Suprapubic skin (tissue), 4 donors: ENCODE data around the gene PACRG. TPM values are rescaled to one million over a fixed set of nuclear protein-coding genes. Genes with fewer than 3 reads are reported as not detected.
"Not testable (repeated sequence)": the region's sequence is repeated elsewhere in the genome, so short reads cannot be mapped to it uniquely, and the experiment has no call there.

Source experiments
- DNase-seq, 2 donors: peaks; one replicate each; pipeline ENCODE4 v3.0.0-alpha.2; 2019; ENCODE audit warnings: low spot score in 2 of 2
- H3K27ac ChIP-seq: fragments of 200-600 bp; sonication (generic); one replicate; pipeline ENCODE4 v1.5.1; 2019
- H3K27me3 ChIP-seq: fragments of 200-600 bp; sonication (generic); one replicate; pipeline ENCODE4 v1.5.1; 2019
- H3K36me3 ChIP-seq: fragments of 200-600 bp; sonication (generic); one replicate; pipeline ENCODE4 v1.5.1; 2019
- H3K4me1 ChIP-seq: fragments of 200-600 bp; sonication (generic); one replicate; pipeline ENCODE4 v1.5.1; 2019
- H3K4me3 ChIP-seq: fragments of 200-600 bp; sonication (generic); one replicate; pipeline ENCODE4 v1.5.1; 2019; ENCODE audit warnings: mild to moderate bottlenecking
- H3K9me3 ChIP-seq: fragments of 200-600 bp; sonication (generic); one replicate; pipeline ENCODE4 v1.5.1; 2019
- EP300 ChIP-seq: sonication (generic); formaldehyde crosslinking; IDR thresholded peaks from one replicate; pipeline ENCODE4 v1.6.1; 2017; ENCODE audit warnings: antibody characterized with exemption
- POLR2A ChIP-seq, 2 donors: fragments of 450-650 bp; IDR thresholded peaks; one replicate each; pipeline ENCODE4 v1.6.1; 2017; ENCODE audit warnings: antibody characterized with exemption in 2 of 2, mild to moderate bottlenecking in 2 of 2, moderate library complexity in 2 of 2
- POLR2AphosphoS5 ChIP-seq, 3 donors: sonication (generic); formaldehyde crosslinking; IDR thresholded peaks; one replicate each; pipeline ENCODE4 v1.6.1; 2017; ENCODE audit warnings: antibody characterized with exemption in 3 of 3
- WGBS: methylation state at CpG from one replicate; pipeline ENCODE4 v1.1.5; 2018; 5-methylcytosine and 5-hydroxymethylcytosine counted together
- total RNA-seq, 4 donors: library from RNA; depleted of rRNA; stranded (reverse); fragments of >200 nt; gene quantifications; one replicate each; pipeline ENCODE4 v1.1.0, GENCODE V29; 2016
- TF ChIP-seq, protein P1 (sequence below), 2 donors: fragments of 200-600 bp in 1 of 2; fragments of 450-650 bp in 1 of 2; sonication (generic) in 1 of 2; IDR thresholded peaks; one replicate each; pipeline ENCODE4 v1.5.1; 2016 to 2019; ENCODE audit warnings: antibody characterized with exemption in 2 of 2, mild to moderate bottlenecking in 1 of 2, moderate library complexity in 1 of 2

Gene PACRG
- total RNA-seq, 4 donors from 2014 or later: 1.1 to 2.3 (median 2.0) TPM

GRCh38 chr6:163314791-163315470 lies 587.2 kb downstream of the PACRG start:
- Histone ChIP-seq H3K36me3 (no peaks in the 10 kb centered on the region), H3K4me1 (no peaks in the 10 kb centered on the region), H3K9me3 (no peaks in the 10 kb centered on the region), H3K27ac (no peak overlapping the region), H3K27me3 (no peaks in the 10 kb centered on the region), H3K4me3 (no peak overlapping the region)
- TF ChIP-seq, protein P1, sequence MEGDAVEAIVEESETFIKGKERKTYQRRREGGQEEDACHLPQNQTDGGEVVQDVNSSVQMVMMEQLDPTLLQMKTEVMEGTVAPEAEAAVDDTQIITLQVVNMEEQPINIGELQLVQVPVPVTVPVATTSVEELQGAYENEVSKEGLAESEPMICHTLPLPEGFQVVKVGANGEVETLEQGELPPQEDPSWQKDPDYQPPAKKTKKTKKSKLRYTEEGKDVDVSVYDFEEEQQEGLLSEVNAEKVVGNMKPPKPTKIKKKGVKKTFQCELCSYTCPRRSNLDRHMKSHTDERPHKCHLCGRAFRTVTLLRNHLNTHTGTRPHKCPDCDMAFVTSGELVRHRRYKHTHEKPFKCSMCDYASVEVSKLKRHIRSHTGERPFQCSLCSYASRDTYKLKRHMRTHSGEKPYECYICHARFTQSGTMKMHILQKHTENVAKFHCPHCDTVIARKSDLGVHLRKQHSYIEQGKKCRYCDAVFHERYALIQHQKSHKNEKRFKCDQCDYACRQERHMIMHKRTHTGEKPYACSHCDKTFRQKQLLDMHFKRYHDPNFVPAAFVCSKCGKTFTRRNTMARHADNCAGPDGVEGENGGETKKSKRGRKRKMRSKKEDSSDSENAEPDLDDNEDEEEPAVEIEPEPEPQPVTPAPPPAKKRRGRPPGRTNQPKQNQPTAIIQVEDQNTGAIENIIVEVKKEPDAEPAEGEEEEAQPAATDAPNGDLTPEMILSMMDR (IDR thresholded peaks at IDR 0.05): no peak
- TF ChIP-seq POLR2AphosphoS5 (IDR thresholded peaks at IDR 0.05) (no peak), POLR2A (IDR thresholded peaks at IDR 0.05) (no peak), EP300 (no peak)
- no peak for DNase-seq
- WGBS: 83% methylated on average over 11 of the region's 11 CpGs

GRCh38 chr6:163316866-163317495 lies 589.2 kb downstream of the PACRG start:
- H3K4me1 ChIP-seq, H3K36me3 ChIP-seq, DNase-seq, H3K27me3 ChIP-seq, H3K9me3 ChIP-seq, H3K4me3 ChIP-seq, H3K27ac ChIP-seq: not testable (repeated sequence)
- WGBS: 93% methylated on average over 12 of the region's 12 CpGs

DNA sequence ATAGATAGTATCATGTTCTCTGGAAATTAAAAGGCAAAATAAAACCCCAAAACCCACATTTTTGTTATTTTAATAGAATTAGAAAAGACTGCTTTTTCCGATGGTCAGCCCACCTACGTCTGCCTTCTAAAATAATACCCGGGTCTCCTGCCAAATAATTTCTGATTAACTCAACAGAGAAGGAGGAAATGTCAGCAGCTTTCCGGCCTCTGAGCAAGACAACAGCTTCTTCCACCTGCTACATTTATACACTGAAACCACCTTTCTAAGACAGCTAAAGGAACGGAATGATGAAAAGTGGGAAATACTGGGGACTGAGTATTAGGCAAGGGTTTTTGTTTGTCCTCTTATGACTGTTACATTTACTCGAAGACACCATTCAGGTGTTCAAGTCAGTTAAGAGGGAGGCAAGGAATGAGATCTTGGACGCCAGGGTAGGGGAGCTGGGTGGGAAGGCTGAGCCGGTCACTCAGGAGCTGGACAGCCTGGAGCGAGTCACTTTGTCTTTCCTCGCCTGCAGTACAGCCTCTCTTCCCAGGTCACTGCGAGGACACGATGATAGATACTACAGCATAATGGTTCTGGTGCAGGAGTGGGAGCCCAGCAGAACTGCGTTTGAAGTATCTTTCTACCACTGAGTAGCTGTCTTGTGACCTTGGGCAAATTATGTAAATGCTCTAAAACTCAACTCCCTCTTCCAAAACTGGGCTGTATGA lies 590.5 kb downstream of the PACRG start:
- H3K9me3 ChIP-seq: no peaks in the 10 kb centered on the region
- H3K36me3 ChIP-seq: no peaks in the 10 kb centered on the region
- TF ChIP-seq, protein P1 (IDR thresholded peaks at IDR 0.05): no peak
- TF ChIP-seq EP300: no peak
- no peak for TF ChIP-seq POLR2AphosphoS5 (IDR thresholded peaks at IDR 0.05)
- no peak for TF ChIP-seq POLR2A (IDR thresholded peaks at IDR 0.05)
- DNase-seq: no peak
- whole genome bisulfite sequencing: 83% methylated on average over 13 of the region's 13 CpGs
- peaks cover 4% of the 10 kb centered on the region for H3K4me1 ChIP-seq
- no peak overlapping the region for H3K27ac ChIP-seq
- no peak overlapping the region for H3K4me3 ChIP-seq
- H3K27me3 ChIP-seq: no peaks in the 10 kb centered on the region

DNA sequence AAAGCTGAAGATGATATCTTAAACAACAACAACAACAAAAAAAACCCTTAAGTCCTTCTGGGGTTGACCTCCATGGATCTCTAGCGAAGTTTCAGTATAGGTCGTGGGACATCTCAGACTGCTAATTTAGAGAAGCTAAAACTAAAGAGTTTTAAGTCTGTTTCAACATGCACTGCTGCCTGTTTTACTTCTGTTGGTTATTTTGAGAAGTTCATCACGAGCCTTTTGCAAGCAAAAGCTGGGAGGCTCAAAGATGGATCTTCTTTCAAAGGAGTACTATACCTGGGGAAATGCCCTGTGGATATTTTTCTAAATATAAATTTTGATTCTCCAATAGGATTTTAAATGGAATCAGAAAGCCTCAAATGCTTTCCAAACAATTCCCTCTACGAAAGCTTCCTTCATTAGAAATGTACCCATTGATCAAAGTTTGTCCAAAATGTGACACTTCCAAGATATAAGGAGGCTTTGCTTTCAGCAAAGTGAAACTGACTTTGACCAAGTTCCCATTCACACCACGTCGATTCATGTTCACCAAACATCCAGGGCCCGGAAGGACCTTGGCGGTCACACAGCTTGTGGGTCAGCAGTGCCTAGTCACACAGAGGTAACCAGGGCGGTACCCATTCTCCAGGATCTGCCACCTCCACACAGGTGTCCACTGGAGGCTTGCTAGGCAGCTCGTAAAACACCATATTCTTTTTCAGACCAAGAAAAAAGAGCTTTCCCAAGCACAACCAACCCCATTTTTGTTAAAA lies 592.0 kb downstream of the PACRG start:
- Histone ChIP-seq H3K27me3 (no peaks in the 10 kb centered on the region), H3K9me3 (no peaks in the 10 kb centered on the region), H3K27ac (no peak overlapping the region), H3K4me1 (peaks cover 4% of the 10 kb centered on the region), H3K36me3 (no peaks in the 10 kb centered on the region), H3K4me3 (no peak overlapping the region)
- 90% methylated on average over 10 of the region's 10 CpGs for WGBS
- TF ChIP-seq, protein P1 (IDR thresholded peaks at IDR 0.05): no peak
- TF ChIP-seq POLR2A (IDR thresholded peaks at IDR 0.05) (no peak), POLR2AphosphoS5 (IDR thresholded peaks at IDR 0.05) (no peak), EP300 (no peak)
- DNase-seq: no peak

GRCh38 chr6:163320402-163320801 lies 592.6 kb downstream of the PACRG start:
- H3K36me3 ChIP-seq: no peaks in the 10 kb centered on the region
- no peaks in the 10 kb centered on the region for H3K9me3 ChIP-seq
- H3K27me3 ChIP-seq: no peaks in the 10 kb centered on the region
- no peak for DNase-seq
- no peak overlapping the region for H3K27ac ChIP-seq
- TF ChIP-seq POLR2A (IDR thresholded peaks at IDR 0.05) (no peak), EP300 (no peak), POLR2AphosphoS5 (IDR thresholded peaks at IDR 0.05) (no peak)
- TF ChIP-seq, protein P1 (IDR thresholded peaks at IDR 0.05): no peak
- no peak overlapping the region for H3K4me3 ChIP-seq
- peaks cover 10% of the 10 kb centered on the region for H3K4me1 ChIP-seq
- 63% methylated on average over 3 of the region's 3 CpGs for WGBS
